Measurements from ENCODE around the gene PPIF.

Gene PPIF

DNA sequence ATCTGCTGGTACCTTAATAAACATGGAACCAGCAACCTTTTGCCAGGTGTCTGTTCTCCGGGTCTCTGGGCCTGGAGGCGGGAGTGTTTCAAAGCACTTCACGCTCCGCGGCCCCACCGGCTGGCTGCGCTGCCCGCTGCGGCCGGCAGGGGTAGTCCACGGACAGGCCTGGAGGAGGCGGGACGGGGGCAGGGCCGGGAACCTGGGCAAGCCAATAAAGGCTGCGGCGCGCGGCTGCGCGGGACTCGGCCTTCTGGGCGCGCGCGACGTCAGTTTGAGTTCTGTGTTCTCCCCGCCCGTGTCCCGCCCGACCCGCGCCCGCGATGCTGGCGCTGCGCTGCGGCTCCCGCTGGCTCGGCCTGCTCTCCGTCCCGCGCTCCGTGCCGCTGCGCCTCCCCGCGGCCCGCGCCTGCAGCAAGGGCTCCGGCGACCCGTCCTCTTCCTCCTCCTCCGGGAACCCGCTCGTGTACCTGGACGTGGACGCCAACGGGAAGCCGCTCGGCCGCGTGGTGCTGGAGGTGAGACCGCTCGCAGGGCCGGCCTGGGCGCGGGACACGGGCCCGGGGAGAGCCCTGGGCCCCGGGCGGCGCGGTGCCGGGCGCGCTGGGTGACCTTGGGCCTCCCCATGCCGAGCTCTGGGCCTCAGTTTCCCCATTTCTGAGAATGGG lies at the start of gene PPIF:
Gene PPIF, plus strand, starts transcription at position 244 of the 668 bp plus-strand sequence. Its CDS starts 80 bp downstream, at position 324.
- DNase-seq (ENCODE audit: low read depth), result no peak

DNA sequence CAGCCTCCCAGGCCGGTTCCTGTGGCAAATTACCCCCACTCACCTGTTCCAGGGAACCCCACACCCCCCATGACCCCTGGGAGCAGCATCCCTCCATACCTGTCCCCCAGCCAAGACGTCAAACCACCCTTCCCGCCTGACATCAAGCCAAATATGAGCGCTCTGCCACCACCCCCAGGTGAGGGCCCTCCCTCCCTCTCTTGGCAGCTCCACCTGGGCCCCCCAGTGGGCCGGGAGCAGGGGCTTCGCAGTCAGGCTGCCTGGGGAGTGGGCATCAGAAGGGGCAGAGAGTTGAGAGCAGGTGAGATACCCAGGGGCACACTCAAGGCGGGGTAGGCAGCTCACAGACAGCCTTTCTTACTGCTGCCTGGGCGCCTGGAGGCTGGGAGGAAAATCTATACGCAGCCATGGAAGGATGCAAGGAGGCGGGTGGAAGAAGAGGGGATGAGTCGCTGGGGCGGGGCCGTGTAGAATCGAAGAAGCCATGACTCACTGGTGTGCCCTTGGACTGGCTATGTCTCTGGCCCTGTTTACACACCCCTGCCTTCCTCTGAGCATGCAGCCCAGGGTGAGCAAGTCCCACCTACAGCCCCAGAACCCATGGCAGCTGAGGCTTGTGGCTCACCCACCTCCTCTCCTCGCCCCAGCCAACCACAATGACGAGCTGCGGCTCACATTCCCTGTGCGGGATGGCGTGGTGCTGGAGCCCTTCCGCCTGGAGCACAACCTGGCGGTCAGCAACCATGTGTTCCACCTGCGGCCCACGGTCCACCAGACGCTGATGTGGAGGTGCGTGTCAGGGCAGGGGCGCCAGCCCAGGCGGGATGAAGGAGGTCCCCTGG lies 48.6 kb upstream of the PPIF start:
- peak; percentile 71 for DNase-seq (ENCODE audit: low read depth)

- DNase-seq (ENCODE audit: low read depth), result peak; percentile 76
Observed at GRCh38 chr10:79299397-79300241, 47.6 kb upstream of the PPIF start.

DNA sequence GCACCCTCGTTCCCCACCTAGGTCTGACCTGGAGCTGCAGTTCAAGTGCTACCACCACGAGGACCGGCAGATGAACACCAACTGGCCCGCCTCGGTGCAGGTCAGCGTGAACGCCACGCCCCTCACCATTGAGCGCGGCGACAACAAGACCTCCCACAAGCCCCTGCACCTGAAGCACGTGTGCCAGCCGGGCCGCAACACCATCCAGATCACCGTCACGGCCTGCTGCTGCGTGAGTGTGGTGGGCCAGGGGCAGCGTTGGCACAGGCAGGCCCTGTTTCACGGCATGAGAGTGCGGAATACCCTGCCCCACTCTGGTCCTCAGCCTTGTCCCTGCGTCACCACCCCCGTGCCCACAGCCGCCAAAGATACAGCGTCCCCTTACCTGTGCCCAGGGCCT lies 46.6 kb upstream of the PPIF start:
- DNase-seq (ENCODE audit: low read depth), result no peak

GRCh38 chr10:79301754-79302530 lies 45.3 kb upstream of the PPIF start:
- no peak for DNase-seq (ENCODE audit: low read depth)

GRCh38 chr10:79303631-79304478 lies 43.4 kb upstream of the PPIF start:
- DNase-seq (ENCODE audit: low read depth), result no peak

- DNase-seq (ENCODE audit: low read depth), result no peak
Observed at GRCh38 chr10:79304479-79305087, 42.7 kb upstream of the PPIF start.

GRCh38 chr10:79305515-79305914 lies 41.8 kb upstream of the PPIF start:
- no peak for DNase-seq (ENCODE audit: low read depth)

DNA sequence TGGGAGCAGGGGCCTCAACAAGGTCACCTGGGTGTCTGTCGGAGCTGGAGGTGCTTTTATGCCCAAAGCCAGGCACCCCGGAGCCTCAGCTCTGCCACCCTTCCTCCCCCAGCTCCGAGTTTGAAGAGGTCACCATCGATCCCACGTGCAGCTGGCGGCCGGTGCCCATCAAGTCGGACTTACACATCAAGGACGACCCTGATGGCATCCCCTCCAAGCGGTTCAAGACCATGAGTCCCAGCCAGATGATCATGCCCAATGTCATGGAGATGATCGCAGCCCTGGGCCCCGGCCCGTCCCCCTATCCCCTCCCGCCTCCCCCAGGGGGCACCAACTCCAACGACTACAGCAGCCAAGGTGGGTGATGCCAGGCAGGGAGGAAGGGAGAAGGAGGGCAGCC lies 41.3 kb upstream of the PPIF start:
- DNase-seq (ENCODE audit: low read depth), result no peak

- DNase-seq (ENCODE audit: low read depth), result no peak
Observed at GRCh38 chr10:79306644-79307220, 40.5 kb upstream of the PPIF start.

DNA sequence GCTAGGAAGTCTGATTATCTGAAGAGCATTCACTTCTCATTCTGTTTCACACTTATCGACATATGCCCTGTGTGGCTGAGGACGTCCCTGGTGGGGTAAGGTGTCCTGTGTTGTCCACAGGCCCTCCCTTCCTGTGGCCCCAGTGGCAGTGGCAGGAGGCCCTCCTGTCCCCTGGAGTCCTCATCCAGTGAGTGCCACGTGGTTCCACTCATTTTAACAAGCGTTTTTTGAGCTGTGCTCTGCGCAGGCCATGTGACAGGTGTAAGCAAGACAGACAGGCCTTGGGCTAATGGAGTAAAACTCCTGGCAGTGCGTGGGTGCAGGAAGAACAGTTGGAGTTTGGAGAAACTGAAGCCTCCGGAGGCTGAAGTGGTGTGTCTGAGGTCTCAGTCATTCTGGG lies 39.3 kb upstream of the PPIF start:
- no peak for DNase-seq (ENCODE audit: low read depth)

DNA sequence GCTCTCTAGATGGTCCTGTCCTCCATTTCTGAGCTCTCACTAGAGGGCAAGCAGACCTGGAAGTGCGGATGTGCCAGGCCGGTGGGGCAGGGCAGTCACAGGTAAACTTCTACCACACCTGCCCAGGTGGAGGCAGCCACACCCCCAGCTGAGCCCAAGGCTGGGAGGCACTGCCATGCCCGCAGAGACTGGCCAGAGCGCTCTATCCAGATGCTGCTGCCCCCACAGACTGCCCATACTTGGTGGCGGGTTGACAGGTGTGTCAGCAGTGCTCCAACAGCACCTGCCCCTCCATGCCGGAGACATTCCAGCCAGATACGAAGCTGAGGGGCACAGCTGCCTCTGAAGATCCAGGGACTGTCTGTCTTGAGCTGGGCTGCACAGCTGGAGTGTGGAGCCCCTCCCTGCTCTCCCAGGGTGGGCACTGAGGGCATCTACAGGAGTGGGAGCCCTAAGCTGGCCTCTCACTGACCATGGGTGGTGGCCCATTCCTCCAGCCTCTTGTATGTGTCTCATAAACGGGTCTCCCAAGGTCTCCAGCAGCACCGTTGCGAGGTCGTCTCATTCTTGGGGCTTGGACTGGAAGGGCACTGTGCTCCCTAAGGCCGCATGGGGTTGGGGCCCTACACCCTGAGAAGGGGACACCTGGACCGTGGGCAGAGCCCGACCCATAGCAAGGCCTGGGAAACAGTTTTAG lies 38.2 kb upstream of the PPIF start:
- no peak for DNase-seq (ENCODE audit: low read depth)

DNA sequence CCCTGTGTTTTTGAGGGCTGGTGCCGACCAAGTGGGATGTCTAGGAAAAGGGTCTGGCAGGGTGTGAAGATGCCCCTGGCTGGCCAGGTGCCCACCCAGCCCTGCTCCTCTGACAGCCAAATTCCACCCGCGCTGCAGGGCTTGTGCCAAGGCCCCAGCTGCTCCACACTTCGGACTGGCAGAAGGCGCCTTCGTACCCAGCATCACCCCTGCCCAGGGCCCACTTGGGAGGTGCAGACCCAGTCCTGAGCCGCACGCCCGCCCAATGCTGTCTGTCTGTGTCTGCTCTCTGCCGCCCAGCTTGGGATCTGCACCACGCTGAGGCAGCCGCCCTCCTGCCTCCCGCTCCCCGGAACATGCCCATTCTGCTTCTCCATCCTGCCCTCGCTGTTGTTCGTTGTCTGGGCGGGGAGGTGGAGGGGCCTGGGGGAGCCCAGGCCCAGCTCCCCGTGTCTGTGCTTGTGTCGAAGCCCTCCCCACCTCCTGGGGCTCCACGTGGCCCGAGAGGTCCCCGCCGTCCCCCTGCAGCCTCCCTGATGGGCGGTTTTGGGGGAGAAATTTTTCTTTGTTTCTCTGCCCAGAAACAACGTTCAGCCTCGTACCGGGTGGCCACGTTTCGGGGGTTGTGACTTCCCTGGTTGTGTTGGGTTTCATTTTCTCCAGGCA lies 36.9 kb upstream of the PPIF start:
- no peak for DNase-seq (ENCODE audit: low read depth)

GRCh38 chr10:79310911-79311573 lies 36.2 kb upstream of the PPIF start:
- DNase-seq (ENCODE audit: low read depth), result no peak

GRCh38 chr10:79311581-79312407 lies 35.5 kb upstream of the PPIF start:
- no peak for DNase-seq (ENCODE audit: low read depth)

GRCh38 chr10:79312601-79313187 lies 34.6 kb upstream of the PPIF start:
- DNase-seq (ENCODE audit: low read depth), result no peak

DNA sequence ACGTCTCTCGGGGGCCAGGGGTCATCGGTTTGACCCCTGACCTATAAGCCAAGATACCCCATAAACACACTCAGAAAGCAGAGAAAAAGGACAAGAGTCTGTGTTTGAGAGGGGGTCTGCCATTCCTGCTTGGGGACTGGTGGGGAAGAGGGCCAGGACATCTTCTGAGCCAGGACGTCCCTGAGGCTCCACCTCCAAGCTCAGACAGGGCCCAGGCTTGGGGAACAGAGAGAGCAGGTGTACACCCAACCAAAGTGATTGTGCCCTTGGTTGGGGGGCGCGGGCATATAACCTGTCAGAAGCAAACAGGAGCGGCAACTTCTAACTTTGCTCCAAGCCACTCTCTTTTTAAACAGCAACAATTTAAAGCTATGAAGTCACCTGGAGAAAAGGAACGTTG lies 33.9 kb upstream of the PPIF start:
- DNase-seq (ENCODE audit: low read depth), result no peak

Data from HS-5 (cell line).